IPS-NIHi7 (cell line): ENCODE results near the gene TRIM41.
"Not testable (repeated sequence)": the region's sequence is repeated elsewhere in the genome, so short reads cannot be mapped to it uniquely, and the experiment has no call there.

ENCODE experiments used
- DNase-seq: peaks from one replicate; pipeline ENCODE4 v3.0.0; 2012; ENCODE audit warnings: mixed read lengths; ENCODE audit errors: extremely low spot score

TRIM41 gene

DNA sequence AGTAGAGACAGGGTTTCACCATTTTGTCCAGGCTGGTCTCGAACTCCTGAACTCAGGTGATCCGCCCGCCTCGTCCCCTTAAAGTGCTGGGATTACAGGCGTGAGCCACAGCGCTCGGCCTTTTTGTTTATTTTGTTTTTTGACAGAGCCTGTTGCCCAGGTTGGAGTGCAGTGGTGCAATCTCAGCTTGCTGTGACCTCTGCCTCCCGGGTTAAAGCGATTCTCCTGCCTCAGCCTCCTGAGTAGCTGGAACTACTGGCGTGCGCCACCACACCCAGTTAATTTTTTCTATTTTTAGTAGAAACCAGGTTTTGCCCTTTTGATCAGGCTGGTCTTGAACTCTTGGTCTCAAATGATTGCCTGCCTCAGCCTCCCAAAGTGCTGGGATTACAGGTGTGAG, 12.9 kb upstream of the TRIM41 start:
- DNase-seq: not testable (repeated sequence)

DNA sequence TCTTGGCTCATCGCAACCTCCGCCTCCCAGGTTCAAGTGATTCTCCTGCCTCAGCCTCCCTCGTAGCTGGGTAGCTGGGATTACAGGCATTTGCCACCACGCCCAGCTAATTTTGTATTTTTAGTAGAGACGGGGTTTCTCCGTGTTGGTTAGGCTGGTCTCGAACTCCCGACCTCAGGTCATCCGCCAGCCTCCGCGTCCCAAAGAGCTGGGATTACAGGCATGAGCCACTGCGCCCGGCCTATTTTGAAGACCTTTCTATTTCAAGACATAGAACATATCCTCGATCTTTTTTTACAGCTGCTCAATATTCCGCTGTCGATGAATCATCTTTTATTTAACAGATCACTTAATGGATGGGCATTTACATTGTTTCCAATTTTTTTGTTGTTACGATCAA, 12.4 kb upstream of the TRIM41 start:
- not testable (repeated sequence) for DNase-seq

DNA sequence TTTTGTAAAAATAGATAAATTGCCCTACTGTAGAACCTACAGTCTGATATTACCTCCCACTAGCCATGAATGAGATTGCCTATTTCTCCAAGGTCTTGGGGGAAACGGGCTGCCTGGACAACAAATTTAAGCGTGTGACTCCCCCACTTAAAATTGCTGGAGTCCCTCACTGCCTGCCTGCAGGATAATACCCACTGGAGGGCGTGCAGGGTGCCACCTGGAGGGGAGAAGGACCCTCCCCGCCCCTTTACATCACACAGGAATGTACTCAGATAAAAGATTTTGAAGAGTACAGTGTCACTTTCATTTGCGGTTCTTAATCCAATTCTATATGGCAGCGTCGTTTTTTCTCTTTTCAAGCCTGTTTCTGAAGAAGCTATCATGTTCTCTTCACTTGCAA, 11.9 kb upstream of the TRIM41 start:
- DNase-seq: no peak

DNA sequence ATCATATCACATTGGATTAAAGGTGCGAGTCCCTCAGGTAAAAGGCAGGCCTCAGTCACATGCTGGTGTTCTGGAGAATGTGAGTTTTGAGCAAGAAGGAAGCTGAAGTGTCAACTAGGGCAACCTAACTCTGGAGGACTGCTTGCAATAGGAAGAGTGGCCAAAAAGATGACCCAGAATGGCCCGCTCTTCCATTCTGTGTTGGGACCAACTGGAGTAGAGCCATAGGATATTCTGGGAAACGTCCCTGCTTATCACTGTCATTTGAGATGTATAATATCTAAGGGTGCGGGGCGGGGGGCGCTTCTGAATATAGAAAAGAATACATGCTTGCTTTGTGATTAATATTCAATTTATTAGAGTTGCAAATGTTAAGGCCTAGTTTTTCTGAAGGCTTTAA, 11.0 kb upstream of the TRIM41 start:
- DNase-seq: no peak

DNA sequence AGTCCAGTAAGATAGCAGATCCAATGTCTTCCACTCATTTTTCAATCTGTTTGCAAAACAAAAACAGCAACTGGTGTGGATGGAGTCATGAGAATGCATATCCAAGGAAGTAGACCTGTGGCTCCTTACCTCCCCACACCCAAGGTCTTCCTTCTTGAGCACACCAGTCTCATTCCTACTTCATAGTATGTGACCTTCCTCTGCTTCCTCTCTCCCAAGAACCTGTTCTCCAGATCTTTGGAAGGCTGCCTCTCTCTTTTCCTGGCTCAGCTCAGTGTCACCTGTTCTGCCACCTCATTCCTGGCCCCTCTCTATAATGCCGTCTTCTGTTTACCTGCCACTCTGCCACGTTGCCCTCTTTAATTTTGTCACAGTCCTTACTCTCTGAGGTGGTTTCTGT, 10.1 kb upstream of the TRIM41 start:
- DNase-seq: no peak

DNA sequence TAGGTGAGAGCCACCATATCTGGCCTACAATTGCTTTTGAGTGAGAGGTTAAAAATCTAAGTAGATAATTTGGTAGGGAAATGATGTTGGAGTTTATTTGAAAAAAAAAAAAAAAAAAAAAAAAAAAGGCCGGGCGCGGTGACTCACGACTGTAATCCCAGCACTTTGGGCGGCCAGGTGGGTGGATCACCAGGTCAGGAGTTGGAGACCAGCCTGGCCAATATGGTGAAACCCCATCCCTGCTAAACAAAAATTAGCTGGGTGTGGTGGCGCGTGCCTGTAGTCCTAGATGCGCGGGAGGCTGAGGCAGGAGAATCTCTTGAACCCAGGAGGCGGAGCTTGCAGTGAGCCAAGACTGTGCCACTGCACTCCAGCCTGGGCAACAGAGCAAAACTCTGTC, 8.8 kb upstream of the TRIM41 start:
- not testable (repeated sequence) for DNase-seq

DNA sequence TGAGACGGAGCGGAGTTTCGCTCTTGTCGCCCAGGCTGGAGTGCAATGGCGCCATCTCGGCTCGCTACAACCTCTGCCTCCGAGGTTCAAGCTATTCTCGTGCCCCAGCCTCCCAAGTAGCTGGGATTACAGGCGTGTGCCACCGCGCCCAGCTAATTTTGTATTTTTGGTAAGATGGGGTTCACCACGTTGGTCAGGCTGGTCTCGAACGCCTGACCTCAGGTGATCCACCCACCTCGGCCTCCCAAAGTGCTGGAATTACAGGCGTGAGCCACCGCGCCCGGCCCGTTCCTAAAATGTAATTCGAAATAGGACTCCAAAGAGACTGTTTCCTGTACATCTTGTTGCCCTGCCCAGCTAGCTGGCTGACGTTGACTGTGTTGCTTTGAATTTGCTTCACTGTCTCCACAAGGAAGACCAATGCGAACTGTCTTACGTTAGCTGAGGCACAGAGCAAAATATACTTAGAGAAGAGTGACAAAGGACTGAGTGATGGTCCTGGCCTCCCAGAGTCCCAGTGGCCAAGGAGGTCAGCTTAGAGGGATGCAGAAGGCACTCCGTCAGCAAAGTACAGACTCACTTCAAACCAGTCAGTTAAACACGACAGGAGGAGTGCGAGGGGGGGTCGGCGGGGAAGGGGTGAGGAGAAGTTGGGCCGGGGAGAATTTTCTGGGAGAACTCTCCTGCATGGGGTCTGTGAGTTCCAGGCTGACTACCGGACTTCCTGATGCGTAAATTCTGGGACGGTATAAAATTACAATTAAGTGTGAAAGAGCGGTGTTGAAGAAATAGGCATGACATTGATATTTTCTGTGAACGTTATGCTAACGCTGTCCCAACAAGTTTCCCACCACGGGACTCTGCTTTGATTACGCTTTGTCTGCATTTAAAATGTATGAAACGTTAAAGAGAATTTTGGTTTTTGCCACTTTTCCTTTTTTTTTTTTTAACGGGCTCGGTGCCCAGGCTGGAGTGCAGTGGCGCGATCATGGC, 6.8 kb upstream of the TRIM41 start:
- DNase-seq: no peak

DNA sequence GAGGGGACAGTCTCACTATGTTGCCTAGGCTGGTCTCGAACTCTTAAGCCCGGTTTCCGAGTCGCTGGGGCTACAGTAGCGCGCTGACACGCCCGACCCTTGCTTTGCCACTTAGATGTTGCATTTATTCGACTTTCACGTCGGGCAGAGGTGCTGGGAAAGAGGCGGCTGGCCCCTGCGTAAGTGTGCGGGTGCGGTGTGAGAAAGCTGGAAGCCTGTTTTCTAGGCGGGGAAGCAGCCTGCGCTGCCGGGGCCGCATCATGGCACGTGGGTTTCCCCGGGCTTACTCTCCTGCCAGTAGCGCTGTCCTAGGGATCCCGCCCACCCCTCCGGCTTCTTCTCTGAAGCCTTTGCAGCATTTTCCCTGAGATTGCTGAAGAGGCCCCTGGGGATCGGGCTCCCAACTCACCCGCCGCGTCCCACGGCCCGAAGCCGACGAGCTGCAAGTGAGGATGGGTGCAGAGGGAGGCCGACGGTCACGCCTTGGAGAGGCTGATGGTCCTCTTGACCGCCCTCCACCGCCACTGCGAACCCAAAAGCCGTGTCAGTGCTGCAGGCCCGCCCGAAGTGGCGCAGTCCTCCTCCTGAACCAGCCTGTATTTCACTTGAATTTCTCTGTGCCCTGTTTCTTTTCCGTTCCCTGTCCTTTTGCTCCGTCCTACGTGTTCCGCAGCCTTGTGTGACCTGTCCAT, 5.8 kb upstream of the TRIM41 start:
- no peak for DNase-seq

DNA sequence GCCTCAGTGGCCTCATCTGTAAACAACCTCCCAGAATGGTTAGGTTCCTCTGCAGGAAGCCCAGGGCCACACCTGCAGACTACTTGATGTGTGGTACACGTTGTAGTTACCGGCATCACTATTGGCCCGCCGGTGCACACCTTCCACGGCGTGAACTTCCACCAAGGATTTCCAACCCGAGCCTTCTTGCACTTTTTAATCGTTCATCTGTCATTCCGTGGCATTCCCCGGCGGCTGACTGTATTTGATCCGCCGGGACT, 5.3 kb upstream of the TRIM41 start:
- DNase-seq: no peak

DNA sequence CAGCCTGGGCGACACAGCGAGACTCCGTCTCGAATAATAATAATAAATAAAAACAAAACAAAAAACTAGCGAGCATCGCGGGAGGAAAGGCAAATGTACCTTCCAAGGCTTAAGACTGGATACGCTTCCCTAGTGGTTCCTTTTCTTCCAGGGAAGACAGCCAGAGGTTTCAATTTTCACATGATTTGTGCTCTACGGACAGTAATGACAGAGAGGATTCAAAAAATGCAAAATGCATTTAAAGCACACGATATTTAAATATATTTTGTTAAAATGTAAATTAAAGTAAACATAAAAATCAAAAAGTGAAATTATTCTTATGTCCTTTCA, 4.3 kb upstream of the TRIM41 start:
- no peak for DNase-seq

DNA sequence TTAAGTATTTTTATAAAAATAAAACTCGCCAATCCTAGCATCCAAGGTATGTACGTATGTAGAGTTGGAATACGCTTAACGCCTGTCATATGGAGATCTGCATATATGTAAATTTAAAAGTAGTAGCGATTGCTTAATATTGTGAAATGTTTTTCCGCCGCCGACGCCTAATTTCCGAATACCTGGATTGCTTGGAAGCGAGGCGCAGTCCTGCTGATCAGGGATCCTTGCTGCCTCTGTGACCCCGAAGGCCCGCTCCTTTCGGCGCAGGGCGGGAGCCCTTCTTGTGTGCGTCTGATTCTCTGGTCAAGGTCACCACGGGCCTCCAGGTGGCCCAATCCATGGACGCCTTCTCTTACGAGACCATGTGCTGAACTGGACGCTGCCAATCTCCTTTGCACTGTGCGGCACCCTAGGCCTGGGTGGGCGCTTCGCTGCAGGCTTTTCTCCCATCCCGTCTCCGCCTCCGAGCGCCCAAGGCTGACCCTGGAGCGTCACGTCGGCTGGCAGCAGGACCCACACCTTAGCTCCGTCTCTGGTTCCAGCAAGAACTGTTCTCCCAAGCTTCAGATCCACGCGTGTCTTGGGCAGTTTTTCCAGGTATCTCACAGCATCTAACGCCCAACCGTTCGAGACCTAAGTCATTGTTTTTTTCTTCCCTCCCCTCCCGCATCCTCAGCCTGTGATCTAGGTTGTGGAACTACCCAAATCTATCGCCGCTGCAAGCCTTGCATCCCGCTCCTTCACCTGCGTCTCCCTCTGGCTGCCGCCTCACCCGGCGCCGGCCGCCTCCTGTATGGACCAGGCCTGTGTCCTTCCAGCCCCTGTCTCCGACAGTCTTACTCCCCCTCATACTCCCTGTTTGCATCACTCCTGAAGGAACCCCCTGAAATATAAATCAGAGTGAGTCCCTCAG, 3.6 kb upstream of the TRIM41 start:
- no peak for DNase-seq

DNA sequence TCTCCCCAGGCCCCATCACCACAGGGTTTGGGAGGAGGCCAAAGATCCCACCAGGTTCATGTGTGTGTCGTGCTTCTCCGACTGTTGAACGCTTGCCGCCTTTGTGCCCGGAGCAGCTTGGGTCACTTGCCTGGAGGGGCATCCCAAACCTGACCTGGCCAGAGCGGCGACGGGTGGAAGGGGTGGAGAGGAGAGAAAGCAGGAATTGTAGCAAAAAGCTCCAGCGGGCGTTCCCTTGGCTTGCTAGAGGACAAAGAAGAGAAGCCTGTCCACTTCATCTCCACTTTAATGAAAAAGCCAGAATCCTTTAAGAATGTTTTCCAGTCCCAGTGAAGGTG, 2.9 kb upstream of the TRIM41 start:
- no peak for DNase-seq

DNA sequence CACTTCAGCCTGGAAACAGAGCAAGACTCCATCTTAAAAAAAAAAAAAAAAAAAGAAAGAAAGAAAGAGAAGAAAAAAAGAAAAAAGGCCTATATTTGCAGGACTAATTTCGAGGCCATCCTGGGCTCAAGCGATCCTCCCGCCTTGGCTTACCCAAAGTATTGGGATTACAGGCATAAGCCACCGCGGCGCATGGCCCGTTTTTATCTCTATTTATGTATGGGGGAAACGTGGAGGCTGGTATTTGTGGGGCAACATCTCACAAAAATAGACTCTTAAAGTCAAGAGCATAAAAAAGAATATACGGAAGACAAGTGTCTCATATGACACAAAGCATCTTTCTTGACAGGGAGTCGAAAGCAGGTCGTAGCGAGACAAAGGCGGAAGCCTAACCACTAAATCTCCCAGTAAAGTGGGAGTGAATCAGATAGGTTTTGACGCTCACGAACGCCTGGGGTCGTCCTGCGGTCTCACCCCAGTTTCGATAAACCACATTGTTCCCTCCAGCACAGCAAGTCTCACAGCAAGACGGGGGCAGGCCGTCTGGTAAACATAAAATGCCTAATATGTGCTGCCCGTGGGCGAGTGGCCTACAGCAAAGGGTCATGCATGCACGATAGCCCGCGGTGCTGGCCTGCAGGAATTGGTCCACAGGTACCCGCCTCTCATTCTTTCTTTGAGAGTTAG, 1.8 kb upstream of the TRIM41 start:
- DNase-seq: no peak

DNA sequence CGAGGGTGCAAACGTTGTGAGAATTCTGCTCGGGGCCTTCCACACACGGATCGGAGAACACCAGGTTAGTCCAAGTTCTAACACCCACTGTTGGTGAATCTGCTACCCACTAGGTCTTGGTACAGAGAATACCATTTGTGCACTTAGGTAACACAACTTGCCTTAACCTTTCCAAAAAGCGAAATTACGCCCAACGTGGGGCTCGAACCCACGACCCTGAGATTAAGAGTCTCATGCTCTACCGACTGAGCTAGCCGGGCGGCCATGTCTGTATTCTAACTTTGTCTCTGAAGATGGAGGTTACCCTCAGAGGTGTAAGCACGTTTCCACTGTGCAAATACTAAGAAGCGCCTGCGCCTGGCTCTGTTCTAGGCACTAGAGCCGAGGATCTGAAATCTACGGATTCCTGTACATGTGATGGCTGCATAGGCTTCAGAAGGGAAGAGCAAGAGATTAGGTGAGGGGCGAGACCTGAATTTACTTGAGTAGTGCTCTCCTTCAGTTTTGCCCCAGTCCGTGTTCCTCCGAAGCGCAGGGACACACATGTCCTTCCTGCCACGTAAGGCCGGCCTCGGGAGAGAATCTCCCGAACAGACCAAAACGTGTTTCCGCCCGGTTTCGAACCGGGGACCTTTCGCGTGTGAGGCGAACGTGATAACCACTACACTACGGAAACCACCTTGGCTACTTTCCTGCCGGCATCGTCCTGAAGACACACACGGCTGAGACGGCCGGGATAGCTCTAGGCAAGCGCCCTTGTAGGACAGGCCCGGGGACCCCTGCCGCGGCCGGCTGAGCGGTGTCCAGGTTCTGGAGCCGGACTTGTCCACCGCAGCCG, 1.1 kb upstream of the TRIM41 start:
- DNase-seq: peak; percentile 61

DNA sequence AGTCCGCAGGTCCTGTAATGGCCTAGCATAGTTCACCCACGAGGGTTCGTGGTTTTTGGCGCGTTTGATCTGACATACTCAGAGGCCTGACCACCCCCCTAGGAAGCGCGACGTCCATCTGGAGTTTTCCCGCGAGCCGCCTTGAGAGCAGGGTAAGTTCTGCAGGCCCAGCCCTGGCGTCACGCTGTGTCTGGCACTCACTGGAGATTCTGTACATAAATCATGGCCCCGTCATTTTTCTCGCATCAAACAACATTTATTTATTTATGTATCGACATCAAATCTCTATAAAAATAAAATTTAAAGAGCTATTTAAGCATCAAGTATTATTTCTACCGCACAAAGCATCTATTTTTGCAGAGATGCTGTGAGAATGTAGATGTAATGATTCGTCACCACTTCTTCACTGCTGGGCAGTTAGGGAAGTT, 437 bp upstream of the TRIM41 start:
- DNase-seq: no peak

DNA sequence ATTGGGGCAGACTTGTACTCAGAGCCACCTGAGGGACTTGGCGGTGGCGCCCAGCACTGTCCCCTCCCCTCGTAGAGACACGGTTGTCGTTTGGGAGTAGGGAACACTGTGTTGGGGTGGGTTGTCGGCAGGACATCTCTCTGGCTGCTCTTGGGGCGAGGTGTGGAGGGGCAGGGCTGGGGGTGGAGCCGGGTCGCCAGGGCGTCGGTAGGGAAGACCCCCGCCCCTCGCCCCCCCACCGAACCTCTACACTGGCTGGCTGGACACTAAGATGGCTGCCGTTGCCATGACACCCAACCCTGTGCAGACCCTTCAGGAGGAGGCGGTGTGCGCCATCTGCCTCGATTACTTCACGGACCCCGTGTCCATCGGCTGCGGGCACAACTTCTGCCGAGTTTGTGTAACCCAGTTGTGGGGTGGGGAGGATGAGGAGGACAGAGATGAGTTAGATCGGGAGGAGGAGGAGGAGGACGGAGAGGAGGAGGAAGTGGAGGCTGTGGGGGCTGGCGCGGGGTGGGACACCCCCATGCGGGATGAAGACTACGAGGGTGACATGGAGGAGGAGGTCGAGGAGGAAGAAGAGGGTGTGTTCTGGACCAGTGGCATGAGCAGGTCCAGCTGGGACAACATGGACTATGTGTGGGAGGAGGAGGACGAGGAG, 778 bp downstream of the TRIM41 start:
- peak; percentile 78 for DNase-seq

DNA sequence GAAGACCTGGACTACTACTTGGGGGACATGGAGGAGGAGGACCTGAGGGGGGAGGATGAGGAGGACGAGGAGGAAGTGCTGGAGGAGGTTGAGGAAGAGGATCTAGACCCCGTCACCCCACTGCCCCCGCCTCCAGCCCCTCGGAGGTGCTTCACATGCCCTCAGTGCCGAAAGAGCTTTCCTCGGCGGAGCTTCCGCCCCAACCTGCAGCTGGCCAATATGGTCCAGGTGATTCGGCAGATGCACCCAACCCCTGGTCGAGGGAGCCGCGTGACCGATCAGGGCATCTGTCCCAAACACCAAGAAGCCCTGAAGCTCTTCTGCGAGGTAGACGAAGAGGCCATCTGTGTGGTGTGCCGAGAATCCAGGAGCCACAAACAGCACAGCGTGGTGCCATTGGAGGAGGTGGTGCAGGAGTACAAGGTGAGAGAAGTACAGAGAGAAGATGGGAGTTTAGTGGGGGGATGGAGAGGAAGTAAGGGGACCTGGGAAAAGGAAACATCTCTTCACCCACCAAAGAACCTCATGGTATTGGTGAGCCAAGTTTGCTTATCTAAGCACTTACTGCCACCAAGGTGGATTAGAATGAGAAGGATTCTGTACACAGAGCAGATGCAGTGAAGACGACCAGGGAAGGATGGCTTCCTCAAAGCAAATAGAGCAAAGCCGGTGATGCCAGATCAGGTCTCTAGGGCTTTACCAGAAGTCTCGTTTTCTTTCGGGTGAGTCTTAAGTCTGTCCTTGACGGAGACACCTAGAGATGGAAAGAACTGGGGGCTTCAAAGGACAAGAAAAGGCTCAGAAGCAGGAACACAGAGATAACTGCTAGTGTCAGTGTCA, 1.5 kb downstream of the TRIM41 start:
- no peak for DNase-seq

DNA sequence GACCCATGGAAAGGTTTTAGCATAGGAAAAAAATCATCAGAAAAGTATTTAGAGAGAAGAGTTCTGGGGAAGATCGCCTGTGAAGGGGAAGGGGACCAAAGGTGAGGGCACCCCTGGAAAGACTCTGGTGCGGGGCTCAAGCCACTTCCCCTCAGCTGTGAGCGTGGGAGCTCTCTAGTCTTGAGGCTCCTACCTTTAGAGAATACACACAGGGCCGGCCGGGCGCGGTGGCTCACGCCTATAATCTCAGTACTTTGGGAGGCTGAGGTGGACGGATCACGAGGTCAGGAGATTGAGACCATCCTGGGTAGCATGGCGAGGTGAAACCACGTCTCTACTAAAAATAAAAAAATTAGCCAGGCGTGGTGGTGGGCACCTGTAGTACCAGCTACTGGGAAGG, 6.9 kb downstream of the TRIM41 start:
- no peak for DNase-seq

DNA sequence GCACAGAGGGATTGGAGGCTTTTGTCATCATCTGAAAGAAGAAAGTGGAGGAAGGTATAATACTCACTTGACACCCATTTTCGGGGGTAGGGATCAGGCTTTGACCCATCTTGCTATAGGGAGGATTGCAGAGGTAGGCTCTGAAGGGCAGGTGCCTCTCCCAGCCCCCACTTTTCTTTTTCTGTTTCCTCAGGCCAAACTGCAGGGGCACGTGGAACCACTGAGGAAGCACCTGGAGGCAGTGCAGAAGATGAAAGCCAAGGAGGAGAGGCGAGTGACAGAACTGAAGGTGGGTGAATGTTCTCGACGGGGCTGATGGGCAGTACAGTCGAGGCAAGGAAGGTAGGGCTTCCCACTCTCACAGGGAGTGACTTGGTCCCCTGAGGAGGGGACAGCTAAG, 7.5 kb downstream of the TRIM41 start:
- DNase-seq: no peak

DNA sequence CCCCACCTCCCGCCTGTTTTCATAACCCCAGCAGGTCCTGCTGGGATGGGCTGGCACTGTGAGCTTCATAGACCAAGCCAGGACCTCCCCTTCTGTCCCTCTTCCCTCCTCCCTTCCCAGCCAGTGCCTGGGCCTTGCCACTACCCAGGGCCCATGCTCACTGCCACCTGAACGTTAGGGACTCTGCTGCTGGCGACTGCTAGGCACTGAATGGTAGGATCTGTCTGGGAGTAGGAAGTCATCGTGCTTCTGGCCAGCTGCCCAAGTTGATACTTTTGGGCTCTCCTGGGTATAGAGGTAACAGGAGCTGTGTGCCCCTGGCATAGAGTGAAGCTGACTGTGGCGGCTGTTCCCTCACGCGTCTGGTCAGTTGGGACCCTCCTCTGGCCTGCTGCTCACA, 8.4 kb downstream of the TRIM41 start:
- DNase-seq: no peak
